ENCODE results near the gene C9orf57.

C9orf57 gene

GRCh38 chr9:72041369-72041768, 19.0 kb downstream of the C9orf57 start:
- no peak for TF ChIP-seq EZH2 (IDR thresholded peaks at IDR 0.05; ENCODE audit: borderline replicate concordance, low read depth, low read length, severe bottlenecking)
- TF ChIP-seq, protein P1, sequence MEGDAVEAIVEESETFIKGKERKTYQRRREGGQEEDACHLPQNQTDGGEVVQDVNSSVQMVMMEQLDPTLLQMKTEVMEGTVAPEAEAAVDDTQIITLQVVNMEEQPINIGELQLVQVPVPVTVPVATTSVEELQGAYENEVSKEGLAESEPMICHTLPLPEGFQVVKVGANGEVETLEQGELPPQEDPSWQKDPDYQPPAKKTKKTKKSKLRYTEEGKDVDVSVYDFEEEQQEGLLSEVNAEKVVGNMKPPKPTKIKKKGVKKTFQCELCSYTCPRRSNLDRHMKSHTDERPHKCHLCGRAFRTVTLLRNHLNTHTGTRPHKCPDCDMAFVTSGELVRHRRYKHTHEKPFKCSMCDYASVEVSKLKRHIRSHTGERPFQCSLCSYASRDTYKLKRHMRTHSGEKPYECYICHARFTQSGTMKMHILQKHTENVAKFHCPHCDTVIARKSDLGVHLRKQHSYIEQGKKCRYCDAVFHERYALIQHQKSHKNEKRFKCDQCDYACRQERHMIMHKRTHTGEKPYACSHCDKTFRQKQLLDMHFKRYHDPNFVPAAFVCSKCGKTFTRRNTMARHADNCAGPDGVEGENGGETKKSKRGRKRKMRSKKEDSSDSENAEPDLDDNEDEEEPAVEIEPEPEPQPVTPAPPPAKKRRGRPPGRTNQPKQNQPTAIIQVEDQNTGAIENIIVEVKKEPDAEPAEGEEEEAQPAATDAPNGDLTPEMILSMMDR (IDR thresholded peaks at IDR 0.05; ENCODE audit: borderline replicate concordance, extremely low read depth, low read length, poor library complexity, severe bottlenecking) = no peak
- Histone ChIP-seq H2AFZ (ENCODE audit: low read depth, low read length) (no peak overlapping the region), H4K20me1 (ENCODE audit: insufficient read depth, low read length) (no peaks in the 10 kb centered on the region), H3K9me3 (ENCODE audit: insufficient read depth, low read length, severe bottlenecking) (no peaks in the 10 kb centered on the region), H3K4me2 (ENCODE audit: insufficient read depth, low read length) (no peak overlapping the region), H3K36me3 (ENCODE audit: insufficient read depth, low read length) (no peaks in the 10 kb centered on the region), H3K4me3 (ENCODE audit: low read depth in 1 of 2, low read length in 2 of 2) (no peak overlapping the region), H3K27ac (ENCODE audit: low read length) (no peak overlapping the region), H3K79me2 (ENCODE audit: insufficient read depth, low read length) (no peaks in the 10 kb centered on the region), H3K27me3 (ENCODE audit: insufficient read depth, low read length, poor library complexity) (peaks cover 9% of the 10 kb centered on the region), H3K4me1 (ENCODE audit: insufficient read depth, low read length) (no peaks in the 10 kb centered on the region), H3K9ac (ENCODE audit: low read depth, low read length) (no peak overlapping the region)
- DNase-seq (no peak), ATAC-seq (ENCODE audit: insufficient read depth, low read depth) (no peak)

GRCh38 chr9:72039532-72039931, 20.9 kb downstream of the C9orf57 start:
- Histone ChIP-seq H3K9me3 (ENCODE audit: insufficient read depth, low read length, severe bottlenecking) (no peaks in the 10 kb centered on the region), H3K4me3 (ENCODE audit: low read depth in 1 of 2, low read length in 2 of 2) (no peak overlapping the region), H3K27ac (ENCODE audit: low read length) (no peak overlapping the region), H4K20me1 (ENCODE audit: insufficient read depth, low read length) (no peaks in the 10 kb centered on the region), H3K4me1 (ENCODE audit: insufficient read depth, low read length) (no peaks in the 10 kb centered on the region), H3K27me3 (ENCODE audit: insufficient read depth, low read length, poor library complexity) (peaks cover 9% of the 10 kb centered on the region), H2AFZ (ENCODE audit: low read depth, low read length) (no peak overlapping the region), H3K4me2 (ENCODE audit: insufficient read depth, low read length) (no peak overlapping the region), H3K9ac (ENCODE audit: low read depth, low read length) (no peak overlapping the region), H3K36me3 (ENCODE audit: insufficient read depth, low read length) (no peaks in the 10 kb centered on the region), H3K79me2 (ENCODE audit: insufficient read depth, low read length) (no peaks in the 10 kb centered on the region)
- TF ChIP-seq, protein P1 (IDR thresholded peaks at IDR 0.05; ENCODE audit: borderline replicate concordance, extremely low read depth, low read length, poor library complexity, severe bottlenecking) = no peak
- DNase-seq (no peak), ATAC-seq (ENCODE audit: insufficient read depth, low read depth) (no peak)

DNA sequence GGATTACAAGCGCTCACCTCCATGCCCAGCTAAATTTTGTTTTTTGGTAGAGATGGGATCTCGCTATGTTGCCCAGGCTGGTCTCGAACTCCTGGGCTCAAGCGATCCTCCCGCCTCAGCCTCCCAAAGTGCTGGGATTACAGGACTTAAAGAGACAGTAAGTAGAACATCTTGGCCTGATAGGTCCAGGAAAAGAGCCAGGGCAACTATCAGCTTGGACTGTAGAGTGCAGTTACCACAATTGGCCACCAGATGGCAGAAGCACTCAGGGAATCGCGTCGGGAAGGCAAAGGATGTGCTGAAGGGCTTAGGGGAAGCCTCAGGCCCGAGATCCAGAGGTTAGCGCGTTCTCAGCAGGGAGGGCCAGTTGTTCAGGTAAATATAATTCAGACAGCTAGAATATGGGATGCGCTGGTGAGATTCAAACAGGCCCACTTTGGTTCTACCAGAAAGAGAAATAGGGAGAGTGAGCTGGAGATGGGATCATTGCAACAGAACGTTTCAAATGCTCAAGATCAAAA, 21.5 kb downstream of the C9orf57 start:
- Histone ChIP-seq H3K9me3 (ENCODE audit: insufficient read depth, low read length, severe bottlenecking) (no peaks in the 10 kb centered on the region), H3K79me2 (ENCODE audit: insufficient read depth, low read length) (no peaks in the 10 kb centered on the region), H3K36me3 (ENCODE audit: insufficient read depth, low read length) (no peaks in the 10 kb centered on the region), H3K27me3 (ENCODE audit: insufficient read depth, low read length, poor library complexity) (peaks cover 7% of the 10 kb centered on the region), H3K27ac (ENCODE audit: low read length) (no peak overlapping the region), H3K4me1 (ENCODE audit: insufficient read depth, low read length) (no peaks in the 10 kb centered on the region), H2AFZ (ENCODE audit: low read depth, low read length) (no peak overlapping the region), H4K20me1 (ENCODE audit: insufficient read depth, low read length) (no peaks in the 10 kb centered on the region), H3K4me2 (ENCODE audit: insufficient read depth, low read length) (no peak overlapping the region), H3K9ac (ENCODE audit: low read depth, low read length) (no peak overlapping the region), H3K4me3 (ENCODE audit: low read depth in 1 of 2, low read length in 2 of 2) (no peak overlapping the region)
- ATAC-seq (ENCODE audit: insufficient read depth, low read depth) (peak; percentile 91), DNase-seq (peak; percentile 69)
- no peak for TF ChIP-seq EZH2 (IDR thresholded peaks at IDR 0.05; ENCODE audit: borderline replicate concordance, low read depth, low read length, severe bottlenecking)
- TF ChIP-seq, protein P1 (IDR thresholded peaks at IDR 0.05; ENCODE audit: borderline replicate concordance, extremely low read depth, low read length, poor library complexity, severe bottlenecking) = peak; percentile 90

DNA sequence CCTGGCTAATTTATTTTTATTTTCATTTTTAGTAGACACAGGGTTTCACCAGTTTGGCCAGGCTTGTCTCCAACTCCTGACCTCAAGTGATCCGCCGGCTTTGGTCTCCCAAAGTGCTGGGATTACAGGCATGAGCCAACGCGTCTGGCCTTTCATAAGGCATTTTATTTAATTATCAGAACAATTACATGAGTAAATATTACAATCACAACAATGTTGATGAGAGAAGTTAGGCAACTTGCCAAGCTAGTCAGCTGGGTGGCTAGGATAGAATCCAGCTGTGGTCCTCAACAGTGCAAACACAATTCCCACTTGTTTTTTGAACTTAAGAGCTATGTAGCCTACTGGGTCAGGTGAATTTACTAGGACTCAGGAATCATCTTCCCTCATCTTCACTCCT, 22.0 kb downstream of the C9orf57 start:
- Histone ChIP-seq H3K27ac (ENCODE audit: low read length) (no peak overlapping the region), H3K9me3 (ENCODE audit: insufficient read depth, low read length, severe bottlenecking) (no peaks in the 10 kb centered on the region), H3K4me3 (ENCODE audit: low read depth in 1 of 2, low read length in 2 of 2) (no peak overlapping the region), H3K79me2 (ENCODE audit: insufficient read depth, low read length) (no peaks in the 10 kb centered on the region), H3K4me2 (ENCODE audit: insufficient read depth, low read length) (no peak overlapping the region), H3K36me3 (ENCODE audit: insufficient read depth, low read length) (no peaks in the 10 kb centered on the region), H3K4me1 (ENCODE audit: insufficient read depth, low read length) (no peaks in the 10 kb centered on the region), H2AFZ (ENCODE audit: low read depth, low read length) (no peak overlapping the region), H3K9ac (ENCODE audit: low read depth, low read length) (no peak overlapping the region), H3K27me3 (ENCODE audit: insufficient read depth, low read length, poor library complexity) (peaks cover 6% of the 10 kb centered on the region), H4K20me1 (ENCODE audit: insufficient read depth, low read length) (no peaks in the 10 kb centered on the region)
- no peak for ATAC-seq (ENCODE audit: insufficient read depth, low read depth)
- TF ChIP-seq, protein P1 (IDR thresholded peaks at IDR 0.05; ENCODE audit: borderline replicate concordance, extremely low read depth, low read length, poor library complexity, severe bottlenecking) = no peak
- TF ChIP-seq EZH2 (IDR thresholded peaks at IDR 0.05; ENCODE audit: borderline replicate concordance, low read depth, low read length, severe bottlenecking) = no peak
- DNase-seq = no peak

Data from DND-41 (cell line).